Thymus (tissue), 11 donors: ENCODE measurements around the gene NGEF. TPM values are rescaled to one million over a fixed set of nuclear protein-coding genes. Genes with fewer than 3 reads are reported as not detected.

Experiments used
- DNase-seq, 9 donors: peaks; one replicate each; pipeline ENCODE4 v3.0.0-alpha.2; 2013; ENCODE audit warnings: low spot score in 9 of 9, low read depth in 6 of 9, missing footprints in 1 of 9
- H3K27ac ChIP-seq, 2 donors: one replicate each; pipeline ENCODE4 v1.5.1; 2013; ENCODE audit warnings: control low read depth in 1 of 2, low read depth in 1 of 2, low read length in 1 of 2, mild to moderate bottlenecking in 1 of 2, moderate library complexity in 1 of 2
- H3K27me3 ChIP-seq, 2 donors: one replicate each; pipeline ENCODE4 v1.5.1; 2013; ENCODE audit warnings: low read length in 1 of 2; ENCODE audit not compliant: control insufficient read depth in 2 of 2, insufficient read depth in 1 of 2
- H3K36me3 ChIP-seq, 2 donors: one replicate each; pipeline ENCODE4 v1.5.1; 2013; ENCODE audit warnings: low read length in 1 of 2, mild to moderate bottlenecking in 1 of 2, moderate library complexity in 1 of 2; ENCODE audit not compliant: control insufficient read depth in 2 of 2, insufficient read depth in 2 of 2
- H3K4me1 ChIP-seq, 2 donors: one replicate each; pipeline ENCODE4 v1.5.1; 2013; ENCODE audit warnings: low read length in 2 of 2; ENCODE audit not compliant: control insufficient read depth in 2 of 2, insufficient read depth in 2 of 2
- H3K4me3 ChIP-seq, 2 donors: one replicate each; pipeline ENCODE4 v1.5.1; 2013; ENCODE audit warnings: low read length in 2 of 2, control low read depth in 1 of 2, mild to moderate bottlenecking in 1 of 2
- H3K9me3 ChIP-seq, 2 donors: one replicate each; pipeline ENCODE4 v1.5.1; 2013; ENCODE audit warnings: low read length in 1 of 2, mild to moderate bottlenecking in 1 of 2; ENCODE audit not compliant: control insufficient read depth in 2 of 2, insufficient read depth in 1 of 2
- WGBS: extraction: QIAGEN DNeasy Blood & Tissue Kit; methylation state at CpG from one replicate; pipeline ENCODE4 v1.1.7; 2013; 5-methylcytosine and 5-hydroxymethylcytosine counted together
- polyA plus RNA-seq: library from polyadenylated mRNA; stranded (reverse); fragments of 200-250 nt; gene quantifications from one replicate; pipeline ENCODE4 v1.2.3, GENCODE V29; 2013
- total RNA-seq: library from RNA; stranded (reverse); fragments of 120-200 nt; gene quantifications from one replicate; pipeline ENCODE4 v1.2.4, GENCODE V29; 2013
- donor health status: healthy.

Gene NGEF
- total and polyA plus RNA-seq, 2 donors: 0.14 to 0.18 TPM

- WGBS: 94% methylated on average over 17 of the region's 17 CpGs
- Histone ChIP-seq H3K27ac (no peak overlapping the region), H3K9me3 (peaks cover 2 to 5% of the 10 kb centered on the region in 2 donors), H3K4me1 (peaks cover 0 to 8% of the 10 kb centered on the region in 2 donors), H3K27me3 (peaks cover 6 to 15% of the 10 kb centered on the region in 2 donors), H3K4me3 (no peak overlapping the region), H3K36me3 (no peaks in the 10 kb centered on the region)
- no peak for DNase-seq
These were observed 142.2 kb downstream of the NGEF start for GRCh38 chr2:232870766-232871371.

- Histone ChIP-seq H3K27ac (no peak within 1 kb of the TSS), H3K9me3 (peaks cover 2 to 5% of the 10 kb centered on the region in 2 donors), H3K4me1 (peaks cover 0 to 5% of the 10 kb centered on the region in 2 donors), H3K36me3 (no peaks in the 10 kb centered on the region), H3K4me3 (no peak within 1 kb of the TSS), H3K27me3 (peaks cover 4 to 8% of the 10 kb centered on the region in 2 donors)
- no peak for DNase-seq
- WGBS: 97% methylated on average over 21 of the region's 21 CpGs
These were observed 142.9 kb downstream of the NGEF start, which contains the start of gene SNORC for GRCh38 chr2:232870018-232870765. SNORC (plus strand) TSS chr2:232870264; CDS start chr2:232870342, 78 bp downstream.

- Histone ChIP-seq H3K27ac (no peak overlapping the region), H3K4me3 (no peak overlapping the region), H3K27me3 (no peaks in the 10 kb centered on the region), H3K9me3 (peaks cover 0 to 5% of the 10 kb centered on the region in 2 donors), H3K4me1 (peaks cover 0 to 5% of the 10 kb centered on the region in 2 donors), H3K36me3 (no peaks in the 10 kb centered on the region)
- WGBS: 83% methylated on average over 15 of the region's 15 CpGs
- DNase-seq: no peak
These were observed 143.7 kb downstream of the NGEF start for GRCh38 chr2:232869138-232870017.

- Histone ChIP-seq H3K9me3 (peaks cover 0 to 5% of the 10 kb centered on the region in 2 donors), H3K4me3 (no peak overlapping the region), H3K27ac (no peak overlapping the region), H3K4me1 (no peaks in the 10 kb centered on the region), H3K36me3 (no peaks in the 10 kb centered on the region), H3K27me3 (no peaks in the 10 kb centered on the region)
- 86% methylated on average over 4 of the region's 4 CpGs for WGBS
- no peak for DNase-seq
These were observed 147.0 kb downstream of the NGEF start for GRCh38 chr2:232866104-232866503.

GRCh38 chr2:232865165-232865564 lies 147.9 kb downstream of the NGEF start:
- WGBS: 99% methylated on average over 1 of the region's 1 CpG

GRCh38 chr2:232863996-232864395 lies 149.1 kb downstream of the NGEF start:
- no peak overlapping the region for H3K27ac ChIP-seq
- peaks cover 6 to 10% of the 10 kb centered on the region in 2 donors for H3K36me3 ChIP-seq
- DNase-seq: no peak
- no peak overlapping the region for H3K4me3 ChIP-seq
- 97% methylated on average over 2 of the region's 2 CpGs for WGBS
- H3K27me3 ChIP-seq: no peaks in the 10 kb centered on the region
- no peaks in the 10 kb centered on the region for H3K9me3 ChIP-seq
- H3K4me1 ChIP-seq: no peaks in the 10 kb centered on the region

More at GRCh38 chr2:232865165-232865564, 147.9 kb downstream of the NGEF start:
- Histone ChIP-seq H3K27me3 (no peaks in the 10 kb centered on the region), H3K36me3 (peaks cover 0 to under 1% of the 10 kb centered on the region in 2 donors), H3K4me3 (no peak overlapping the region), H3K4me1 (no peaks in the 10 kb centered on the region), H3K9me3 (peaks cover 0 to 2% of the 10 kb centered on the region in 2 donors), H3K27ac (no peak overlapping the region)
- no peak for DNase-seq

GRCh38 chr2:232861353-232861752 lies 151.7 kb downstream of the NGEF start:
- Histone ChIP-seq H3K4me1 (no peaks in the 10 kb centered on the region), H3K27ac (no peak overlapping the region), H3K27me3 (no peaks in the 10 kb centered on the region), H3K36me3 (peaks cover 32 to 33% of the 10 kb centered on the region in 2 donors), H3K9me3 (no peaks in the 10 kb centered on the region), H3K4me3 (no peak overlapping the region)
- DNase-seq: no peak
- 99% methylated on average over 5 of the region's 5 CpGs for WGBS

- H3K4me3 ChIP-seq: no peak overlapping the region
- peaks cover 33 to 38% of the 10 kb centered on the region in 2 donors for H3K36me3 ChIP-seq
- no peaks in the 10 kb centered on the region for H3K4me1 ChIP-seq
- DNase-seq: no peak
- no peaks in the 10 kb centered on the region for H3K27me3 ChIP-seq
- H3K27ac ChIP-seq: no peak overlapping the region
- no peaks in the 10 kb centered on the region for H3K9me3 ChIP-seq
- 99% methylated on average over 9 of the region's 9 CpGs for WGBS
These were observed 152.3 kb downstream of the NGEF start for GRCh38 chr2:232860593-232861241.
